ENCODE data around the gene GET3. TPM values are rescaled to one million over a fixed set of nuclear protein-coding genes. Genes with fewer than 3 reads are reported as not detected.

GET3 gene
- polyA plus RNA-seq, 1 of the 3 experiments (the other 2 are of a cell fraction): 264 TPM

GRCh38 chr19:12695514-12695913 is 41.8 kb upstream of the GET3 start:
- Histone ChIP-seq H3F3A (replicated peaks; ENCODE audit: insufficient read depth) (peaks cover 33% of the 10 kb centered on the region), H3K9me3 (no peaks in the 10 kb centered on the region), H2AFZ (ENCODE audit: low read depth) (no peak overlapping the region), H4K20me1 (ENCODE audit: insufficient read depth) (no peaks in the 10 kb centered on the region), H3K27ac (ENCODE audit: low read depth in 2 of 2, low read length in 1 of 2) (no peak overlapping the region), H3K27me3 (ENCODE audit: insufficient read depth) (no peaks in the 10 kb centered on the region), H3K9me2 (no peaks in the 10 kb centered on the region), H3K79me2 (ENCODE audit: insufficient read depth) (no peaks in the 10 kb centered on the region; the same call in 1 of the 2 replicates), H3K36me3 (replicated peaks in 1 of 2; ENCODE audit: control insufficient read depth in 1 of 2, insufficient read depth in 2 of 2, low read length in 1 of 2) (peaks cover 13 to 15% of the 10 kb centered on the region in 2 experiments), H3K4me1 (ENCODE audit: control insufficient read depth in 1 of 2, insufficient read depth in 2 of 2, low read depth in 1 of 2, low read length in 1 of 2) (peaks cover 0 to 16% of the 10 kb centered on the region in 2 experiments; a peak in 2 of 4 replicates), H3K4me3 (ENCODE audit: low read depth in 2 of 2, low read length in 1 of 2) (peak overlapping the region; percentile 81 to 89), H3K4me2 (peak overlapping the region; percentile 81), H3K9ac (peak overlapping the region; percentile 68)
- ChIA-PET POLR2A (interaction anchor here (0.6 to 1.9 kb wide), 5 partner anchors 13 to 116 kb away, joined by 3 to 5 read pairs (median 4); partner anchors contain the start of genes DHPS, MAN2B1 and WDR83), CTCF (interaction anchor here (0.9 to 2.9 kb wide), 6 partner anchors 10 to 152 kb away, joined by 3 to 11 read pairs (median 6); no protein-coding TSS in a partner anchor)
- no peak for DNase-seq
- TF ChIP-seq MXI1 (IDR thresholded peaks at IDR 0.05; ENCODE audit: low read depth, low read length) (no peak), POLR2AphosphoS5 (IDR thresholded peaks at IDR 0.05; ENCODE audit: low read depth, low read length) (no peak), SMC3 (IDR thresholded peaks at IDR 0.05; ENCODE audit: low read depth, low read length) (no peak), ZBTB33 (IDR thresholded peaks at IDR 0.05; ENCODE audit: borderline replicate concordance, low read depth) (no peak), EZH2phosphoT487 (IDR thresholded peaks at IDR 0.05; ENCODE audit: borderline replicate concordance, low read depth) (no peak), CTCF (IDR thresholded peaks at IDR 0.05) (no peak), RXRA (IDR thresholded peaks at IDR 0.05; ENCODE audit: borderline replicate concordance, low read depth) (no peak), MEF2A (IDR thresholded peaks at IDR 0.05; ENCODE audit: borderline replicate concordance, low read depth) (no peak), NFIC (IDR thresholded peaks at IDR 0.05; ENCODE audit: borderline replicate concordance) (no peak), GATA2 (CRISPR knock-in tag; IDR thresholded peaks at IDR 0.05) (no peak), TCF12 (IDR thresholded peaks at IDR 0.05) (no peak), TEAD4 (IDR thresholded peaks at IDR 0.05; ENCODE audit: borderline replicate concordance, insufficient read depth) (no peak), TAF1 (IDR thresholded peaks at IDR 0.05; ENCODE audit: borderline replicate concordance, low read depth, low read length) (no peak), REST (IDR thresholded peaks at IDR 0.05; ENCODE audit: low read depth, low read length) (no peak)
- 20% methylated on average over 1 of the region's 1 CpG for WGBS (ENCODE audit: low lambda C conversion rate)
